ENCODE data around the gene ROR1. TPM values are rescaled to one million over a fixed set of nuclear protein-coding genes. Genes with fewer than 3 reads are reported as not detected.

ROR1 gene
- total and polyA plus RNA-seq, 2 of the 4 experiments (the other 2 are of a cell fraction) = 4.4 to 10.0 TPM

DNA sequence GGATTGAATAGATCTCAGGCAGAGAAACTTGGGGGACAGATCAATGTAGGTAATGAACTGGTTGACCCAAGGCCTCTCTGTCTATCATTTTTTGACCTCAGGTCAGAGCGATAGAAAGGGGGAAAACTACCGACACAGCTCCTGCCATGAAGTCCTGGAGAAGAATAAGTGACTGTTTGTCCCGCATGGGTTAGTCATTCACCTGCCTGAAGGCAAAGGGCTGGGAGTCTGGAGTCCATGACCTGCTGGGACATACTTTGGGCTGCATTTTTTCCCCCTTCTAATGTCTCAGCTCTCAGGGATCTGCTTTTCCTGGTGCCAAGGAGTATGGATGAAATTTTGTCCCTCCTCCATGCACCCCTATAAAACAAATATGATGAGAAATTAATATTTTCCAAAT, 1.6 kb upstream of the ROR1 start:
- TF ChIP-seq FOS (IDR thresholded peaks at IDR 0.05; ENCODE audit: low read depth, low read length) (no peak), MXI1 (IDR thresholded peaks at IDR 0.05; ENCODE audit: borderline replicate concordance, low read depth, low read length) (no peak), SMC3 (IDR thresholded peaks at IDR 0.05; ENCODE audit: low read depth, low read length) (no peak), BHLHE40 (IDR thresholded peaks at IDR 0.05; ENCODE audit: low read depth, low read length) (no peak), RAD21 (IDR thresholded peaks at IDR 0.05; ENCODE audit: low read length) (no peak)
- Histone ChIP-seq H3K18ac (ENCODE audit: low read depth, low read length) (no peak overlapping the region), H3K9me3 (ENCODE audit: control insufficient read depth, insufficient read depth, low read length) (no peaks in the 10 kb centered on the region), H3K79me1 (ENCODE audit: low read depth in 1 of 2, low read length in 2 of 2) (peaks cover 2% of the 10 kb centered on the region in 2 experiments; a peak in 1 of 4 replicates), H4K8ac (ENCODE audit: low read depth in 2 of 2, low read length in 2 of 2) (no peak overlapping the region), H4K5ac (ENCODE audit: low read depth, low read length) (no peak overlapping the region), H3K23ac (ENCODE audit: low read depth, low read length) (no peak overlapping the region), H3K36me3 (ENCODE audit: control insufficient read depth, insufficient read depth, low read length) (no peaks in the 10 kb centered on the region), H3K27me3 (ENCODE audit: control insufficient read depth, insufficient read depth, low read length) (peaks cover 8% of the 10 kb centered on the region; the same call in 1 of the 2 replicates), H3K9me1 (ENCODE audit: insufficient read depth, low read length) (no peaks in the 10 kb centered on the region), H2BK20ac (ENCODE audit: low read depth, low read length) (no peak overlapping the region), H2AK5ac (ENCODE audit: low read depth, low read length) (no peak overlapping the region), H3K27ac (ENCODE audit: insufficient read depth, low read length) (no peak overlapping the region), H4K91ac (ENCODE audit: insufficient read depth, low read depth, low read length) (no peak overlapping the region), H3K14ac (replicated peaks; ENCODE audit: low read depth, low read length) (no peak overlapping the region), H3K56ac (ENCODE audit: extremely low read depth, insufficient read depth, low read length) (no peak overlapping the region), H3K4me1 (ENCODE audit: control insufficient read depth, insufficient read depth, low read length) (peaks cover 2% of the 10 kb centered on the region; the same call in 1 of the 2 replicates), H2BK5ac (ENCODE audit: low read depth, low read length, poor library complexity, severe bottlenecking) (no peak overlapping the region), H2BK120ac (ENCODE audit: low read depth, low read length) (no peak overlapping the region), H2BK15ac (ENCODE audit: low read depth, low read length) (no peak overlapping the region), H3K4ac (ENCODE audit: low read depth, low read length) (no peak overlapping the region), H2AFZ (replicated peaks; ENCODE audit: low read length, poor library complexity) (no peak overlapping the region), H3K9ac (ENCODE audit: low read depth, low read length) (no peak overlapping the region), H3K4me3 (ENCODE audit: insufficient read depth, low read depth, low read length) (no peak overlapping the region), H4K20me1 (ENCODE audit: insufficient read depth, low read length) (no peaks in the 10 kb centered on the region), H2AK9ac (replicated peaks; ENCODE audit: low read depth, low read length, poor library complexity) (no peak overlapping the region), H3K4me2 (ENCODE audit: low read depth, low read length) (no peak overlapping the region)
- dilution Hi-C loops (cut with HindIII; ENCODE audit: low sequenced_read_pairs, unreplicated experiment) = no loop called here
- ChIA-PET CTCF (no interaction called here), POLR2A (ENCODE audit: unreplicated experiment) (no interaction called here)
- DNase-seq = no peak
- WGBS, 2 experiments (ENCODE audit: extremely low coverage in 2 of 2, insufficient read length in 1 of 2) = 100% methylated on average over 1 of the region's 3 CpGs; no CpG with 5 or more reads in 1 of the 2 experiments
- no TSS peak for BruUV-seq (replicated peaks)
- intact Hi-C loops (cut with micrococcal nuclease) = no loop called here
- ATAC-seq (ENCODE audit: low read depth) = no peak
- in situ Hi-C loops (cut with MboI; ENCODE audit: low sequenced_read_pairs) = loop anchor here (10.0 kb wide), 3 partner anchors 143 to 473 kb away; no protein-coding TSS in a partner anchor
